SU-DHL-6 (cell line): ENCODE measurements around the gene FBXO10.

Source experiments
- EZH2phosphoT487 ChIP-seq: fragments of 200-600 bp; sonication (generic), shearing (Covaris generic); conservative IDR thresholded peaks from 2 replicates; pipeline ENCODE4 v1.6.1; 2018; ENCODE audit warnings: mild to moderate bottlenecking, antibody characterized with exemption, low read length, moderate library complexity, mixed read lengths
- TF ChIP-seq, protein P1 (sequence below): fragments of 200-600 bp; sonication (generic); IDR thresholded peaks from one replicate; pipeline ENCODE4 v1.5.1; 2017; ENCODE audit warnings: antibody characterized with exemption, mild to moderate bottlenecking, low read length, moderate library complexity; ENCODE audit not compliant: insufficient read depth, poor library complexity, severe bottlenecking

DNA sequence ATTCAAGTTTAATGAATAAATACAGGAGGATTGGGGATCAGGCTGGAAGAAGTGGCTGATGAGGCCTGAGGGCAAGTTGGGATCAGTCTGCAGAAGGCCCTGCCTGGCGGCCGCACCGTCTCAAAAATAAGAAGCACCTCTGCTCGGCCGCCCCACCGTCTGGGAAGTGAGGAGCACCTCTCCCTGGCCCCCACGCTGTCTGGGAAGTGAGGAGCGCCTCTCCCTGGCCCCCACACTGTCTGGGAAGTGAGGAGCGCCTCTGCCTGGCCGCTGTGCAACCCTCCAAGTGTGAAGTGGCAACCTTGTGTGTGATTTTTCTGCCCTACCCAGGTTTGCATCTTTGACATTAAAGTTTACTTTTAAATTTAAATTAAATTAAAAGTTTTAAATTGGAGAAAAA, 55.1 kb downstream of the FBXO10 start:
- TF ChIP-seq, protein P1, sequence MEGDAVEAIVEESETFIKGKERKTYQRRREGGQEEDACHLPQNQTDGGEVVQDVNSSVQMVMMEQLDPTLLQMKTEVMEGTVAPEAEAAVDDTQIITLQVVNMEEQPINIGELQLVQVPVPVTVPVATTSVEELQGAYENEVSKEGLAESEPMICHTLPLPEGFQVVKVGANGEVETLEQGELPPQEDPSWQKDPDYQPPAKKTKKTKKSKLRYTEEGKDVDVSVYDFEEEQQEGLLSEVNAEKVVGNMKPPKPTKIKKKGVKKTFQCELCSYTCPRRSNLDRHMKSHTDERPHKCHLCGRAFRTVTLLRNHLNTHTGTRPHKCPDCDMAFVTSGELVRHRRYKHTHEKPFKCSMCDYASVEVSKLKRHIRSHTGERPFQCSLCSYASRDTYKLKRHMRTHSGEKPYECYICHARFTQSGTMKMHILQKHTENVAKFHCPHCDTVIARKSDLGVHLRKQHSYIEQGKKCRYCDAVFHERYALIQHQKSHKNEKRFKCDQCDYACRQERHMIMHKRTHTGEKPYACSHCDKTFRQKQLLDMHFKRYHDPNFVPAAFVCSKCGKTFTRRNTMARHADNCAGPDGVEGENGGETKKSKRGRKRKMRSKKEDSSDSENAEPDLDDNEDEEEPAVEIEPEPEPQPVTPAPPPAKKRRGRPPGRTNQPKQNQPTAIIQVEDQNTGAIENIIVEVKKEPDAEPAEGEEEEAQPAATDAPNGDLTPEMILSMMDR = no peak
- no peak for TF ChIP-seq EZH2phosphoT487
